IPS-NIHi7 (cell line): ENCODE results near the gene POLR2E.
"Not testable (repeated sequence)": the region's sequence is repeated elsewhere in the genome, so short reads cannot be mapped to it uniquely, and the experiment has no call there.

ENCODE experiments used
- DNase-seq: peaks from one replicate; pipeline ENCODE4 v3.0.0; 2012; ENCODE audit warnings: mixed read lengths; ENCODE audit errors: extremely low spot score

The POLR2E gene

GRCh38 chr19:1125601-1126467 lies 30.7 kb upstream of the POLR2E start:
- DNase-seq = no peak

- DNase-seq = no peak
Observed at GRCh38 chr19:1123885-1124677, 28.9 kb upstream of the POLR2E start.

DNA sequence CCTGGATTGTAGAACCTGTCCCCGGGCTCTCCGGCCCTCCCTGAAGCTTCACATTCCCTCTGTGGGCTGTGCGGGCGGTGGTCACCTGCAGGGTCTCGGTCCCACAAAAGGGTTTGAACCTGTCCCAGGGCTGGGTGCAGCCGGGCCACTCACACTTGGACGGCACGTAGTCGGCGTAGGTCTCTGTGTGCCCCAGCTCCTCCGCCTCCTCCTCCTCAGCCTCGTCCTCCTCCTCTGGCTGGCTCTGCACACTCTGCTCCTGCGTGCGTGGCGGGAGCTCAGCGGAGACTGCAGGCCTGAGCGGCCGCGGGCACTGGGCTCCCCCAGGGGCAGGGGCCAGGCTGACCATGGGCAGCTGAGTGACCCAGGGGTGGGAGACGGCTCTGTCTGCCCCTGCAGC lies 28.2 kb upstream of the POLR2E start:
- no peak for DNase-seq

GRCh38 chr19:1122972-1123363 lies 27.8 kb upstream of the POLR2E start:
- DNase-seq = peak; percentile 98

- DNase-seq = no peak
Observed at GRCh38 chr19:1122021-1122971, 27.1 kb upstream of the POLR2E start.

DNA sequence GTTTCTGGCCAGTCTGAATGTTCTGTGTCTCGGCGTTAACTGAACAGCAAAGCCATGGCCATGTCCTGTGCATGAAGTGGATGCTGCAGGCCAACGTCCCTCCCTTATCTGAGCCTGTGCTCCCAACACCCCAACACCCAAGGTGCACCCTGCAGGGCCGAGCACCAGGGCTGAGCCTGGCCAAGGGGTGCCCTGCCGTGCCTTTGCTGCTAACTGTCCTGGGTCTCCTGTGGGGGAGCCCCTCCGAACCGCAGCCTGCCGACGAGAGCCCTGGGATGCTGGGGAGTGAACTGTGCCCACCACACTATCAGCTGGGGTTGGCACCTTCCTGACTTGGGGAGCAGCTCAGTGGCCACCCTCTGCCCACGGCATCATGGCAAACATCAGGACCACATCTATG lies 26.2 kb upstream of the POLR2E start:
- no peak for DNase-seq

DNA sequence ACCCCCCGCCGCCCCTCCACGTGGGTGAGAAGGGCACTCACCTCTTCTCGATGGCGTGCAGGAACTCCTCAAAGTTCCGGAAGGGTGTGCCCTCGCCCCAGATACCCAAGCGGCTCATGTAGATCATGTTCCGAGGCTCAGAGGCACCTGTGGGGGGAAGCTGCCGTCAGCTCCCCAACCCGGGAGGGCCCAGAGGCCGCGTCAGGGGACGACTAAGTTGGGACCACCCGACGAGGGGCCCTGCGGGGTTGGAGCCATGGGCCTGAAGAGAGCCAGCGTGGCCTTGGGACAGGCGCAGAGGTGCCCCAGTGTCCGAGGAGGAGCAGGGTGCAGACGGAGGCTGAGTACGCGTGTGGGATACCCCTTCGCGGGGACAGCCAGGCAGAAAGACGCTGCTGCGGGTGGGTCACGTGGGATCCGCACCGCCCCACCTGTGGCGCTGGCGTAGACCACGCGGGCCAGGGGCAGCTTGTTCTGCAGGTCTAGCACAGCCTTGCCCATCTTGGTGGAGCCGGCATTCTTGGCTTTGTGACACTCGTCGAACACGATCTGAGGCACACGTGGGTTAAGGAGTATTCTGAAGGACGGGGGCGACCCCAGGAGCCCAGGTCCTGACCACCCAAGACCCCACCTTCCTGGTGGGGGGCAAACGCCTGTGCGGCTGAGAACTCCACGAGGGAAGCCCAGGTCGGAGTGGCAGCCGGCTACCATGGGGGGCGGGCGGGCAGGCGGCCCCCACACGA lies 24.5 kb upstream of the POLR2E start:
- no peak for DNase-seq

GRCh38 chr19:1118999-1119398 lies 23.8 kb upstream of the POLR2E start:
- no peak for DNase-seq

DNA sequence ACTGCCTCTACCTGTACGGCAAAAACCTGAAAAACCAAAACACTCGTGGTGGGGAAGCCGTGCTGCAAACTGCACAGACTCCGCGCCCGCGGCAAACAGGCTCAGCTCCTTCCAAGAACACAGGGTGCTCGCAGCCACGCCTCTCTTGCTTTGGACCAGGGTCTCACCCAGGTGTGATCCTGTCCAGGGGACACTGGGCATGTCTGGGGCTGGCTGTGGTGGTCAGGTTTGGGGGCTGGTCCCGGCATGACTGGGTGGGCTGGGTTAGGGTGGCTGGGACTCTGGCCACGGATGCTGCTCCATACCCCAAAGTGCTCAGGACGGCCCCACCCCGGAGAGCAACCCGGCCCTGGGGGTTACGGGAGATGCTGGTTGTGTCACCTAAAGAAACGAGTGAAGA lies 22.5 kb upstream of the POLR2E start:
- DNase-seq = no peak

DNA sequence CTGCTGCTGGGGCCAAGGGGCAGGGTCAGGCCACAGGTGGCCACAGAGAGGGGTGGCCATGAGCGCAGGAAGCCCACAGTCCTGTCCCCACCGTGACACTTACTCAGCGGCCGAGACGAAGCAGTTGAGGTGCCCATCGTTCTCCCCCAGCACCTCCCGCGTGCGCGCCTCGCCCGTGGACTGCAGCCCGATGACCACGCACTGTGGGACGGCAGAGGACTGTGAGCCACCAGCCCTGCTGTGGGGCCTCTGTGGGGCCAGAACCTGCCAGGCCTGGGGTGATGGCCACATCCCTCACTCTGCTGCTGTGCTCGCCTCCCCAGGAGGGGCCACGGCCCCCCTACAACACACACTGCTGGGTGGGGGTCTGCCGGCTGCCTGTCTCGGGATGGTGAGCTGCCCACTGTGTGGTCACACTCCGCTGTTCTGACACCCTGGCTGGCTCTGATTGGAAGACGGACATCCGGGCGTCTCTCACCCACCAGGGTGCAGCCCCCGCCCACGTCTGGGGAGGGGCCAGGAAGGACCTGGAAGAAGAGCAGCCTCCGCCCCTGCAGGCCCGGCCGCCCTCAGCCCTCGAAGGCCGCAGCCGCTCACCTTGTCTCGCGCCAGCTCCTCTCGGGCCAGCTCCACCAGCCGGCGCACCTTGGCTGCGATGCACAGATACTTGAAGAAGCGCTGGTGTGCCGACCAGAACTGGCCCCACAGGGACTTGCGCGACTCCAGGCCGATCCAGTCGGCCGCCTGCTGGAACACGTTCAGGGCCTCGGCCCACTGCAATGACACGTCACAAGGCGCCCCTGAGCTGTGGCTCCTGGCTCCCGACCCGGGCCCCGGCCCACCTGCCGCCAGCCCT lies 21.8 kb upstream of the POLR2E start:
- peak; percentile 53 for DNase-seq

- no peak for DNase-seq
Observed at GRCh38 chr19:1115646-1116420, 20.7 kb upstream of the POLR2E start.

- not testable (repeated sequence) for DNase-seq
Observed at GRCh38 chr19:1114728-1115127, 19.6 kb upstream of the POLR2E start.

- no peak for DNase-seq
Observed at GRCh38 chr19:1113986-1114483, 18.9 kb upstream of the POLR2E start.

DNA sequence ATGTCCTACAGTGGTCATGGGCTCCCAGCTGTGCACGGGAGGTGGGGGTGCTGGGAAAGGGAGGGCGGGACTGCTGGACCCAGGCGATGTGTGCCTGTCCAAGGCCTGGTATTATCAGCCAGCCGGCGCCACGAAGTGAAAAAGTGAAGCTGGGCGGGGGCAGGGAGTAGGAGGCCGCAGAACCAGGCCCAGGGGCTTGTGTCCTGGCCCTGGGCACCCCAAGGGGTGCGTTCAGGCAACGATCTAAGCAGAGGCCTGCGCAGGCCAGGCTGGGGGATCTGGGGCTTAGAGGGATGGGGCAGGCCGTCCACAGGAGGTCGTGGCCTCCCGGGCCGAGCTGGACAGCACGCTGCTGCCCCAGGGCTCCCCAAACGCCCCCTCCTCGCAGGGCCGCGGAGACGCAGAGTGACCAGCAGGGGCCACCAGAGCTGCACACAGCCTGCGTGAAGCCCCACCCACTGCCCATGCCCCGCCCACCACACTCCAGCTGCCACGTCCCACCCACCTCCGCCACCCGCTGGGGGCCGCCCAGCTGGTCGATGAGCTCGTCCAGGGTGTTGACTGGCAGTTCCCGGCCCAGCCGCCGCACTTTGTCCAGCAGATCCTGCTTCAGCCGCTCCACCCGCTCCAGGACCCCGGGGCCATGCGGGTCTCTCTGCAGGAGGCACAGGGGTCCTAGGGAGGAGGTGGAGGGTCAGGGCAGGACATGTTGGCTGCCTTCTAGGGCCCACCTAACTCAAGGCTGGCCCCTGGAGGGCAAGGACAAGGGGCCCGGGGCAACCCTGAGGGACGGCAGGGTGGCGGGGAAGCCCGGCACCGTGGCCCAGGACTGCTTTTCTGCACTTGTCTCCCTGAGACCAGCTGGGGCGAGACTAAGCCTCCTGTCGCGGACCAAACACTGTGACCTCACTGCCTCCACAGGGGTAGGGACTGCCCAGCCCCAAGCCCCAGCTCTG lies 18.1 kb upstream of the POLR2E start:
- DNase-seq = peak; percentile 96

DNA sequence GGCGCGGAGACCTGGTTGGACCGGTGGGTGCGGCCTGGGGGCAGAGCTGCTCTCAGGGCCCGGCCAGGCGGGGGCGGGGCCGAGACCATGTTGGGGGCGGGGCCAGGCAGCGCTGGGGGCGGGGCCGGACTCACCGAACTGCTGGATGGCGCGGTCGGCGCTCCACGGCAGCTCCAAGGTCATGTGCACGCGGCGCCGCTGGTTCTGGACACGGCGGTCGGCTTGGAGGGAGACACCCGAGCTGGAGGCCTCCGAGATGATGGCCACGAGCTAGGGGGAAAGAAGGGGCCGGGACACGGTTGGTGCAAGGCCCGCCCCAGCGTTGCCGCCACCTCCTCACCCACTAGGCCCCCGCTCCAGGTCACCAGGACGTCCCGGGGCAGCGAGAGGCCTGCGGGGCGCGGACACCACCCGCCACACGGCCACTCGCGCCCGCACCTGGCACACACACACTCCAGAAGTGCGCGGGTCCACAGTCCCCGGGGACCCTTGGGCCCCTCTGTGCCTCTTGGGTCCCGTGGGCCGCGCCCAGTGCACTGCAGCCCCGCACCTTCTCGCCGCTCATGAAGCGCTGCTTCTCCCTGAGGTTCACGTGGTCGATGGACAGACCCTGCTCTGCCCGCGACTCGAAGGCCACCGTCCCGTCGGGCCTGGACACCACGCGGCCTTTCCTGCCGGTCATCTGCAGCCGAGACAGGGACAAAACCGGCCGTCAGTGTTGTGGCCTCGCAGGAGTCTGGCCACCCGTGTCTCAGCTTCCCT lies 17.3 kb upstream of the POLR2E start:
- peak; percentile 77 for DNase-seq

GRCh38 chr19:1111641-1112267 lies 16.6 kb upstream of the POLR2E start:
- no peak for DNase-seq
